Fibroblast of skin of back (primary cell): ENCODE measurements around the gene C5orf58.

Experiments used
- DNase-seq: peaks from one replicate; pipeline ENCODE4 v3.0.0-alpha.2; 2013

C5orf58 gene

DNA sequence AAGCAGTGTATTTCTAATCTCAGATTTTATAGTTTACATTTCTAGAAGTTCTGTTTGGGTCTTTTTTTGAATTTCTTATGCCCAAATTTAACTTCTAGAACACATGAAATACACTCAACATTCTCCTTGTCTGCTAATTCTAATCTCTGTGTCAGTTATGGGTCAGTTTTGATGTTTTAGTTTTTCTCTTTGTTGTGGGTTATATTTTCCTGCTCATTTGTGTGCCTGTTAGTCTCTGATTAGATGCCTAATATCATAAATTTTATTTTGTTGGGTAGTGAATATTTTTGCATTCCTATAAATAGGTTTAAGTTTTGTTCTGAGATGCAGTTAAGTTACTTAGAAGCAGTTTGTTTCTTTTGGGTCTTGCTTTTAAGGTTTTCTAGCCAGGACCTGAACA, 52.4 kb downstream of the C5orf58 start:
- no peak for DNase-seq

DNA sequence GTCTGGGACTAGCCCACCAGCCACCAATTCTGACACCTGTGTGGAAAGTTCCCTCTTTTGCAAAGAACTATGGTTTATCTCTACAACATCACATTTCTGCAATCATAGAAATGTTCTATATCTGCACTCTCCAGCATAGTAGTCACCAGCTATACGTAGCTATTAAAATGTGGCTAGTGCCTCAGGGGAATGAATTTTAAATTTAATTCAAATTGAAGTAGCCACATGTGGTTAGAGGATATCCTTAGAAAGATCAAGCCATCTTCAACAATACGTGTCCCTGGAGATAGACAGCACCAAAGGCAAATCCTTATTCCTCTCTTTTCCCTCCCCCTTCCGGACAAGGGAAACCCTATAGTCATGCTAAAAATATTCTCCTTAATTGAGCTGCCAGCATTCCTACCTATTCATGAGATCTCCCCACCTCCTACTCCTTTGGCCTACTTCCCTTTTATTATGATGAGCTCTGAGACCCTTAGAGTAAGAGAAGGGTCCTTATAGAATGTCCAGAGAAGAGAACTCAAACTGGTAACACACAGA, 53.7 kb downstream of the C5orf58 start:
- no peak for DNase-seq

DNA sequence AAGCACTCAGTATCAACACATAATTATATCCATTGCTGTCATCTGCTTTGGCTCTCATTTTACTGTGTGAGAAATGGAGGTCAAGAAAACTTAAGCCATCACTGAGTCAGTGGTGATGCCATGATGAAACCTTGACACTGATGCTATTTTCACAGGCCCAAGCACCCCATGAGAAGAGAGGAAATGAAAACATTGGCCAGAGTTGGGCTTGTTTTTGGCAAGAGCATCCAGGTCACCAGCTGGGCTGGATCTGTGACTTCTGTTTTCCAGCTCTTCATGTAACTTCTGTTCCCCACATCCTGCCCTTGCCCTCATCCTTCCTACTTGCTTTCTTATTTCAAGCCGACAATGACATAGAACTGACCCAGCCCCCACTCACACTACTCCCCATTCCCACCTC, 54.7 kb downstream of the C5orf58 start:
- no peak for DNase-seq

DNA sequence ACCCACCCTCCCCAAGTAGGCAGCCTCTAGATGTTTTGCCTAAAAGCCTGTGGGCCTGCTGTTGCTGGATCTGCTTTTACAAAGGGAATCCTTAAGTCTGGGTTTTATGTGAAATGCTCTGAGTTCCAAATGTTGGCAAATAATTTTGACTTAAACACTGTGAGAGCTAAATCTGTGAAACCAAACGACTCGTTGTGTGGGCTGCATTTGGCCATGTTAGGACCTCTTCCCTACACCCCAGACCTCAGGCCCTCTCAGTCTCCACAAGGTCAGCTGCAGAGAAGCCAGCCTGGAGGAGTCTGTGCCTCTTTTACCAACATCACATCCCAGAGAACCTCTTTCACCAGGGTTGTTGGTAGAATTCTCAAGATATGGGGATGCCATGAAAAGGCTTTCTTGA, 55.4 kb downstream of the C5orf58 start:
- DNase-seq = no peak

DNA sequence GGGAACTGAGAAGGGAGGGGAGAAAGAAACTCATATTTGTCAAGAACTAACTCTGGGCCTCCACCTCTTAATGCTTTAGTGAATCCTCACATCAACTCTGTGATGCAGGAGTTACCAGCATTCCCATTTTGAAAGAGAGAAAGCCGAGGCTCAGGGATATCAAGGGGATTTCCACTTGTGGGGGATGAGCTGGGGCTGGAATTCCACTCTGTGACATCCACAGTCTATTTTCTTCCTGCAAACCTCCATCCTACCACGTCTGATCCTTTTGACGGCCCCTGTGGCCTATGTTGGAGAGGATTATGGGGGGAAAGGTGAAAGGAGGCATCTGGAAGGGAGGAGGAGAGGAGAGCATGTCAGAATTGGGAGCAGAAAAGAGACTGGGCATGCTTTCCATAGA, 55.8 kb downstream of the C5orf58 start:
- DNase-seq = no peak

DNA sequence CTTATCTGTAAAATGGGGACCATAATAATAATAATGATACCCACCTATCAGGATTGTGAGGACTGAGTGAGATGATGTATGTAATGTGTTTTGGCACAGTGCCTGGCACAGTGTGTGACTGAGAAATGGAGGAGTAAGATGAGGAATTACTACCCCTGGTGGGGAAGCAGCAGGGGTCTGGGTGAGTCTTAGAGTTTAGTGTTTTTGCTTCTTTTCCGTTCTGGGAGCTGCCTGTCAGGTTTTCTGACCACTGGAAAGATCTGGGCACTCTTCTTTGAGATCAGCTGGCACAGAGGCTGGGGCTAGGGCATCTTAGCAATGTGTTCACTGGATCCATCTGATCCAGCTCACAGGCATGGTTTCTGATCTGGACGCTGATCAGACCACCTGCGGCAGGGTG, 56.3 kb downstream of the C5orf58 start:
- no peak for DNase-seq

DNA sequence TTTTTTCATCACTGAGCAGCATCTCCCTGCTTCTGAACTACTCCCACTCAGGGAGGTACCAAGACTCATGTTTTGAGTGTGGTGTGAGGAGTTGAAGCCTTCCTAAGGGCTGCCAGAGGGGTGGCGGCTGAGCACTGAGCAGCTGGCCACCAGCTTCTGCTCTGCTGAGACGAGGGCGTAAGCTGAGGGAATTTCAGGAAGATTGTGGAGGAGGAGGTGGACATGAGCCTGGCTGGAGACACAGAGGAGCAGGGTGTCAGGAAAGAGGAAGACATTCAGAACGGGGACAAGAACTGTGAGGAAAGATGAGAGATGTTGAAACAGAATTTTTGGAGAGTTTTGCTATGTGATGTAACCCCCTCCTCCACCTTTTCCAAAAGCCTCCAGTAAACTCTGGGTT, 57.0 kb downstream of the C5orf58 start:
- DNase-seq = no peak

DNA sequence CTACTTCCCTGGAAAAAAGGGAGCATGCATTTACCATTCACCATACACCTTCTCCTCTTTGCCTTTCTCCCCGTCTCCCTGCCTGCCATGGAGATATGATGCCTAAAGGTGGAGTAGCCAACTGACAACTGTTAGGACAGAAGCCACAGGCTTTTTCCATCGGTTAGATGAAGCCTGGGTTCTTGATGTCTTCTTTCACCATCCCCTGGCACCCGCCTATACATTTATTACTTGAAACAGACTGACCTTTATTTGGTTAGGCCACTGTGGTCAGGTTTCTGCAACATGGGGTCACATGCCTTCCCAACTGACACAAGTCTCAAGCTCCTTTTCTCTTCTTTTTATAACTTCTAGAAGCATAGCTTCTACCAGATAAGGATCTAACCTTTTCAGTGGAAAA, 57.7 kb downstream of the C5orf58 start:
- DNase-seq = no peak

DNA sequence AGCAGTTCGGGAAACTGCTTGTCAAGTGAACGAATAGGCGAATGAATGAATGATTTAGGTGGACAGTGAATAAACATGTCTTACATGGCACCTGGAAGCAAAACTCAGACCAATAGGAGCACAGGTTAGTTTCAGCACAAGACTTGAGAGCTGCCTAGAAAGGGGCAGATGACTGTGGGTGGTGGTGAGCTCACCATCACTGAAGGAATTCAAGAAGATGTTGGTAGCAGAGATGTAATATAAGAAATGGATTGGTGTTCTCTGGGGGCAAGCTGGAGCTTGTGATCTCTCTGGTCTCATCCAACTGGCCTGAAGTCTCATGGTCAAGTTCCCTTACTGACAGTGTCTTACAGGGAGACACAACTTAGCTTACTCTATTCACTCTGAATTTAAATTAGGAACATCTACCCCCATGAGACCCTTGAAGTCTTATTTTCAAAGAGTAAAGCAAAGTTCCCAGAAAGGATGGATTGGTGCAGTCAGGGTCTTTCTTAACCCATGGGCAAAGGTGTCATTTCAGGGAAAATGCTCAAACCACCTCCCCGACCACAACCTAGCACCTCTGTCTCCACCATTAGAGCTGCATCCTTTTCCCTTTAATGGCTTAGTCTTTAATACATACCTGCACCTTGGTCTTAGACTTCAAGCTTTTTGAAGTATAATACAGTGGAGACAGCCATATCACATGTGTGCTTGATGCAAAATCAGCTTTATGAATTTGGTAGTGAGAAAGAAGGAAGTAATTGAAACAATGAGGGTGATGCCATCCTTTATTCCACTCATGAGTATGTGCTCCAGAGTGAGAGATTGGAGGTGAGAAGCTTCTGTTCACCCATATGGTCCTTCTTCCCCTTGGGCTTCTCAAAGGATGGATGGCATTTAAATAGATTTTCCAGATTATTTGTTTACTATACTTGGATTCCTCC, 59.7 kb downstream of the C5orf58 start:
- DNase-seq = no peak

DNA sequence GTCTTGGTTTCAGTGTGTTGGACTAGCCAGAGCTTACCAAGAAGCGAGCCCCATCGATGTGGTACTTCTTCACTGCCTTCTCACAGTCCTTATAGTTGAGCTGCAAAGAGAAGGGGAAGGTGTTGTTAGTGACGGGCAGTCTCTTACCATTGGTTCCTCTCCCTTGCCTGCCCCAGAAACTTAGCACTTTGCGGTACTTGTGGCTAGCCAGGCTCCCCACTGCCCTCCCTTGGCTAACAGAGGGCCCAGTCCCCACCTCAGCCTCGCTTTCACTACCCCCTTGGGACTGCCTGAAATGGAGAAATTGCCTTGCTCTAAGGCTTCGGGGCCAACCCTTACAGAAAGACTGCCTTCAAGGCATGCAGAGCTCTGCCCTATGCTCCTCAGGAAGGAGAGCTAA, 60.5 kb downstream of the C5orf58 start:
- no peak for DNase-seq

DNA sequence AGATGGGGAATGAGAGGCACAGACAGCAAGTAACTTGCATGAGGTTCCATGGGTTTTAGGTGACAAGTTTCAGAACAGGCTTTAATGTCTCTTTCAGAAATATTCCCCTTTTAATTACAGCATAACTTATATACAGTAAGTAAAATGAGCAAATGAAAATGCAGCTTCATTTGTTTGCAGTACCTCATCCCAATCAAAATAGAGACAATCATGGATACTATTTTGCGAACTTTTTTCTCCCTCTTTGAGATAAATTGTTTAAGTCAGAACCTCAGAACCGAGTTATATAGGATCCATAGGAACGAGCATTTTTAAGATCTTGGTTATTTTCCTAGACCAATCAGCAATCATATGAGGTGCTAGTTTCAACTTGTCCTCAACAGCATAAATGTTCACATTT, 61.3 kb downstream of the C5orf58 start:
- no peak for DNase-seq

DNA sequence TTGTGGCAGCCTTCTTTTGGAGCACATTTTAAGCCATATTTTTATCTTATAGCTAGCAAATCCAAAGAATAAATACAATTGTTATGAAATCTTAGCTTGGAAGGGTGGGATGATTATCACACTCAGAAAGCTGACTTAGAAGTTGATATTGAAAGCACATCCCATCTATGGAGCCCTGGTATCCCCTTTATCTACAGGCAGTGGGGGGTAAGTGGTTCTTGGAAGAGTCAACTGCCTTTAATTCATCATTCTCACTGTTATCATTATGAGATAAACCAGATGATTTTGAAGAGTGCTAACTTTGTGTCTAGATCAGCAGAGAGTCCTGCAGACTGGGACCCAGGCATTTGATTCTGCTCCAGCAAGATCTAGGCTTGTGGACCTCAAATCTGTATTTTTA, 61.8 kb downstream of the C5orf58 start:
- DNase-seq = no peak
